ENCODE measurements around the gene EXD2.
"Not testable (repeated sequence)": the region's sequence is repeated elsewhere in the genome, so short reads cannot be mapped to it uniquely, and the experiment has no call there.

The EXD2 gene

DNA sequence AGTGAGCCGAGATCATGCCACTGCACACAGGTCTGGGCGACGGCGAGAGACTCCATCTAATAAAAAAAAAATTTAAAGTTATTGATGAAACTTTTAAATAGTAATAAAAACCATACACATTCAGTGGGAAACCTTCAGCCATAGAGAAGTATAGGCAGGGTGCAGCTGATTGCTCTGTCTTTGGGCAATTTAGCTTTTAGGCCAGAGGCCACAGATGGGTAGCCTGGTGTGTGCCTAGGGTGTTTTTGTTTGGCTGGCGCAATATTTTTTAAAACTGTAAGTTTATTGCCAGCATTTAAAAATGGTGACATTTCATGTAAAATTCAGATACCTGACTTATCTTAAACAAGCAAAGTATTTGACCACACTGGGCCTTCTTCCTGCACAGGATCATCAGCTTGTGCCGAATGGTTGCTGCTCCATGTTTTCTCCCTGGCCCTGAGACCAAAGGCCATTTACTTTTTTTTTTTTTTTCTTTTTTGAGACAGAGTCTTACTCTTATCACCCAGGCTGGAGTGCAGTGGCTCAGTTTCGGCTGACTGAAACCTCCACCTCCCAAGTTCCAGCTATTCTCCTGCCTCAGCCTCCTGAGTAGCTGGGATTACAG is 16.2 kb downstream of the EXD2 start:
- DNase-seq: no peak

DNA sequence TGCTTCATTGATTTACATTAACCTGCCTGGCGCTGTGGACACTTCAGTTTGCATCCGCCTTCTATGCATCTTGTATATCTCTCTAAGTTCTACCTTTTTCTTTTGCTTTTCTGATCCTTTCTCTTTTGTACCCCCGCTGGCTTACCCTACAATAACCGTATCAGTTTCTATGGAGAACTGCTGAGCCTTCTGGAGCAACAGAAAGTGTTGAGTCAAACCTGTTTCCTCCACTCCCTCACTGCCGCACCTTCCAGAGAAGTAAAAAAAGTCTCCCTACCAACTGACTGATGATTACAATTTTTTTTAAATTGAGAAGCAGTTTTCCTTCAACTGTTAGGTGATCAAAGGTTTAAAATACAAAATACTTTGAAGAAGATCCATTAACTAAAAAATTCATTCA is 17.4 kb downstream of the EXD2 start:
- no peak for DNase-seq

- no peak for DNase-seq
These were observed 23.1 kb downstream of the EXD2 start for GRCh38 chr14:69214393-69214792.

GRCh38 chr14:69217663-69218062 is 26.4 kb downstream of the EXD2 start:
- not testable (repeated sequence) for DNase-seq

GRCh38 chr14:69224946-69225345 is 33.6 kb downstream of the EXD2 start:
- no peak for DNase-seq

GRCh38 chr14:69226178-69226577 is 34.9 kb downstream of the EXD2 start:
- no peak for DNase-seq

DNA sequence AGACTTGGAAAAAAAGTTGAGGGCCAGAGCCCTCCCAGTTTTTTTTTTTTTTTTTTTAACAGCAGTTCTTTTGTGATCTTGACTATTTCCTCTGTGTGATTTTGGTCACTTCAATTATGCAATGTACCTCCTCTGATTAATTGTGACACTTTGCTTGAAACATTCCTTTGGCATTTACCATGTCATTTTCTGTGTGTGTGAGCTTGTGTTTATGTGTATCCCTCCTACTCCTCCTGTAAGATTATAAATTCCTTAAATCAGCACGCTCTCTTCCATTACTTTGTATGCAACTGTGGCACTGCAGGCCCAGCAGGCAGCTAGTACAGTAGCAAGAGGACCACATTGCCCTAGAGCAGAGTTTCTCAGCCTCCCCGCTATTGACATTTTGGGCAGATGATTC is 35.4 kb downstream of the EXD2 start:
- DNase-seq: no peak

GRCh38 chr14:69231486-69231885 is 40.2 kb downstream of the EXD2 start:
- DNase-seq: no peak

DNA sequence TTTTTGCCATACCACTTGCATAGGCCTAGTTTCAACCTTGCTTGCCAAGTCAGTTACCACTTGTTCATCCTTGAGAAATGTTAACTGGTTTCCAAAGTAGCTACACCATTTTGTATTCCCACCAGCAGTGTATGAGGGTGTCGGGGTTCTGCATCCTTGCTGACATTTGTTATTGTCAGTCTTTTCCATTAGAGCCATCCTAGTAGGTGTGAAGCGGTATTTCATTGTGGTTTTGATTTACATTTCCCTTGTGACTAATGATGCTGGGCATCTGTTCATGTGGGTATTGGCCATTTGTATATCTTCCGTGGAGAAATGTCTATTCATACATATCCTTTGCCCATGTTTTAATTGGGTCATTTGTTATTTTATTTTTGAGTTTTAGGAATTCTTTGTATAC is 41.1 kb downstream of the EXD2 start:
- DNase-seq: no peak

- no peak for DNase-seq
These were observed 42.8 kb downstream of the EXD2 start for GRCh38 chr14:69234106-69234505.

DNA sequence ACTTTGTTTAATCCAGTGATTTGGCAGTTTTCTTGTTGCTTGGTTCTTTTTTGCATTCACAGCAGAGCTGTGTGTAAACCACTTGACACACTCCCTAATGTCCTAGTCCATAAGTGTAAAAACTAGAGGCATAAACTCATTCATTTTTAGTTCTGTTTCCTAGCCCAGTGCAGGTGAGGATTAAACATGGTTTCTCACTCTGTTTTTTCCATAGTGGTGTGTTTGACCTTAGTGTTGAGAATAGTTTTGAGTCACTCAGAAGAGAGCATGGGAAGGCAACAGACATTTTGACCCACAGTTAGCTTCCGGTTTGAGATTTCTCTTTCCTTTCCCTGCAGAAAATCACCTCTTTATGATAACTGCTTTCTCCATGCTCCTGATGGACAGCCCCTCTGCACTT is 44.4 kb downstream of the EXD2 start:
- DNase-seq: no peak

- DNase-seq: no peak
These were observed 45.8 kb downstream of the EXD2 start for GRCh38 chr14:69237142-69237541.

DNA sequence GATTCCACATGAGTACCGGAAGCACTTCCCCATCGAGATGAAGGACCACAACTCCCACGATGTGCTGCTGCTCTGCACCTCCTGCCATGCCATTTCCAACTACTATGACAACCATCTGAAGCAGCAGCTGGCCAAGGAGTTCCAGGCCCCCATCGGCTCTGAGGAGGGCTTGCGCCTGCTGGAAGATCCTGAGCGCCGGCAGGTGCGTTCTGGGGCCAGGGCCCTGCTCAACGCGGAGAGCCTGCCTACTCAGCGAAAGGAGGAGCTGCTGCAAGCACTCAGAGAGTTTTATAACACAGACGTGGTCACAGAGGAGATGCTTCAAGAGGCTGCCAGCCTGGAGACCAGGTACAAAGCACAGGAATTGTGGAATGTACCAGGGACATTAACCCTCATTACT is 46.3 kb downstream of the EXD2 start:
- DNase-seq: no peak

- DNase-seq: no peak
These were observed 47.6 kb downstream of the EXD2 start for GRCh38 chr14:69238883-69239282.

- DNase-seq: no peak
These were observed 49.4 kb downstream of the EXD2 start for GRCh38 chr14:69240527-69241173.

DNA sequence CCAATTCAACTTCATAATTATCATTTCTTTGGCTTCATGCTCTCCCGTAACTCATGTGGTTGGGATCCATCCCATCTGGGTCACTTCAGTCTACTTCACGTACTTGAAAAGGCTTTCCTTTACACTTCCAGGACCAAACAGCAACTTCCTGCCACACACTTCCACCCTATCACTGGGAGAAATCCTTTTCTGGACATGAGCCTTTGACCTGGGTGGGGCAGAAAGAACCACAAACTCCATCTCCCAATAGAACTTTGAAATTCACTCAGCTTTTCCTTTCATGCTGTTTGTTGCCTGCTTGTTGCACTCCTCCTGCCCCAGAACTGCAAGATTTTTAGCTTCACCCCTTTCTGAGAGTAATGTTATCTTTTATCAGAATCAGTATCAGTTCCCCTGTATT is 50.3 kb downstream of the EXD2 start:
- DNase-seq: no peak

DNA sequence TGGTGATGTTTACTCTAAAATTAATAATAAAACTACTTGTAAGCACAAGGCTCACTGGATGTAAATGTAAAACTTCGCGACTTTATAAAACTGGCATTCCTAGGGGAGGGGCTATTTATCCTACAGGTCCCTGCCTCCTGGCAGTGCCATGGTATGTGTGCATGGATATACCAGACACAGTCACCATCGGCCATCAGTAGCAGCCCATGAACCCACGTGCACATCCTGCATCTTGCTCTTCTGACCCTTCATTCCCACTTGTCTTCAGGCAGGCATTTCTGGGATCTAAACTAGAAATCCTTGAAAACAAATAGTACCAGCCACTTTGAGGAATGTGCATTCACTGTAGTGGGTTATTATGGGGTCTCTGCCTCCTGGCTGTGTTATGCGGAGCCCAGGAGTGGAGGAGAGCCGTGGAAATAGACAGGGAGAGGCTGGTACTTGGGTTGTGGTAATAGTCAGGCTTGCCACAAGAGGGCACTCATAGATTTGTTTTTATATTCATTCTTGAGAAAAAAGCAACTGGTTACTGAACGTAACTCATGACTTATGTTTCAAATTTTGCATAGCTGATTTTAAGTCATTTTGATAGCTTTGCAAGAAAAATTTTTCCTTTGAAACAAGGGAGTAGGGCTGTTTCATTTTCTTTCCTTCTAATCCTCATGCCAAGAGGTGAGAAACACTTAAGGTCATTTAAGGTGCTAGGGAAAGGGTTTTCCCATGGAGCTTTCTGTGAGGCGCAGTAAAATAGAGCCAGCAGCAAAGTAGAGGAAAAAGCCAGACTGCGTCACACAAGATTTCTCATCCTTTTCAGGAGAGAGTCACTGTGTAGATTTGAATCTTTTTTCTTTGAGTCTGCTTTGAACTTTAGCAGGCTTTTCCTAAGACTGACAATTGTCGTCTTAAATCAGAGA is 51.3 kb downstream of the EXD2 start:
- peak; percentile 51 for DNase-seq

DNA sequence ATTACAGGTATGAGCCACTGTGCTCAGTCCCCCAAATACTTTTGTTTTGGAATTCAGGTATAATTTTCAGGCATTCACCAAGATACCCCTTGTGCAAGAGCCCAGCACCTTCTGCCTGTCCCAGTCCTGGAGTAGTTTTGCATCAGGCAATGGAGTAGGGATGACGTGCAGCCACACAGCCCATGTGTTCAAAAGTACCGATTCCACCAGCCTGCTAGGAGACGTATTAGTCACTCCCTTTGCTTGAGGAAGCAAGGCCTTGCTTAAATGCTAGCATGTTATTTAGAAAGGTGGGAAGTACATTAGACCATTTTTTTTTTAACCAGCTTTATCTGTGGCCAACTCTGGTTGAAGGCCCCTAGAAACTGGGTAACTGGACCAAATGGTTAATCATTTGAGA is 53.6 kb downstream of the EXD2 start:
- DNase-seq: no peak

DNA sequence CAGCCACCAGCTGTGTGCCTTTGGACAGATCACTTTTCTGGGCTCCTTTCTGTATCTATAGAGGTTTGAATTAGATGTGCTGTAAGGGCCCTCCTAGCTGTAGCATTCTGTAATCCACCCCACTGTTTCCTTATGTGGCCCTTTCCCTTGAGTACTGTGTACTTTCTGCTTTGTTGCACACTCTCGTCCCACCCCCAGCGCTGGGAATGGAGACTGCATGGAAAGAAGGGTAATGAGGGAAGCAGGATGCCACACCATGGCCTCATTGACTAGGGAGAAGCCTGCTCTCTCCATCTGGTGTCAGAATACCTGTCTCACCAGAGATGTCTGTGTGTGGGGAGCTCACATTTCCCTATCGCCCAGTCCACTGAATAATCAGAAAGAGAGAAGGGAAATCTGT is 55.0 kb downstream of the EXD2 start:
- no peak for DNase-seq

DNA sequence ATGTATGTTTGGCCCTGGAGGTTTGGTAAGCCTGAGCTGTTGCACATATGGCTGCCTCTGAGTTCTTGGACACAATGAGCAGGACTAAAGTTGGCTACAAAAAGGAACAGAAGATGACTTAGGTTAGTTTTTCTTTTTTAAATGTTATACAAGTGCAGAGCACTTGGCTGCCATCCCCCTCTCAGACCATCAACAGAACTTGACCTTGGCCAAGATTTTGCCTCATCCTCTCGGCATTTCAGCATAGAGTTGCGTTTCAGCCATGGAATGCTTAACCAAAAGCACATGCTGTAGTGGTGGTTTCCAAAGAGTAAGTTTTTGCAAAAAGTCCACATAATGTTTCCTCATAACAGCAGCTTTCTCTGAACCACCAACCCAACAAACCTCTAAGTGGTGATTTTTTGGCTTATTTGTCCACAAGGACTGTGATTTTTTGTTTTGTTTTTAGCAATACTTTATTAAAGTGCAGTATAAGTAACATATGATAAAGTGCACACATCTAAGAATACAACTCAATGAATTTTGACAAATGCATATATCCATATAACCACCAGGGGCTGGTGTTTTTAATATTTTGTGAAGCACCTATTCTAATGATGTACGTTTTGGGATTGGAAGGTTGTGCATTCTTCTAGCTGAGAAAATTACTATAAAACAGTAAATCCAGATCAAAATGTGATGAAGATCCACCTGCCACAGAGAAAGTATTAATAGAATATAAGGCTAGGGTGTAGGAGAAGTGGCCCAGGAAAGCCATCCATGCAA is 56.6 kb downstream of the EXD2 start:
- DNase-seq: no peak

DNA sequence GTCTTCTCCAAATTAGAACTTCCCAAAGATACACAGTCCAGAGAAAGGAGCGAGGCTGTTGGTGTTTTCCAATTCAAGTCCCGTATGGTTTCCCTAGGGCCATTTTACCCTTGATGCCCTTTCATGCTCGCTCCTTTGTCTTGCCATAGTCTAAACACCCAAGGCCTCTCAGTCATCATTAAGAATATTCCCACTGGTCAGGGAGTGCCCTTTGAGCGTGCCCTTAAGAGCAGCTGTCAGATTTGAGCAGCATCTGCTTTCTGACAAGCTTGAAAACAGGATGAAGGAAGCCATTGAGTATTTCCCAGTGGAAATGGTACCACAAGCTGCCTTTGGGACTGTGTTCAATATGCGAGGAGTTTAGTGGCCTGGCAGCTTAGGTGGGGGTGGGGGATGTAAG is 58.3 kb downstream of the EXD2 start:
- no peak for DNase-seq

DNA sequence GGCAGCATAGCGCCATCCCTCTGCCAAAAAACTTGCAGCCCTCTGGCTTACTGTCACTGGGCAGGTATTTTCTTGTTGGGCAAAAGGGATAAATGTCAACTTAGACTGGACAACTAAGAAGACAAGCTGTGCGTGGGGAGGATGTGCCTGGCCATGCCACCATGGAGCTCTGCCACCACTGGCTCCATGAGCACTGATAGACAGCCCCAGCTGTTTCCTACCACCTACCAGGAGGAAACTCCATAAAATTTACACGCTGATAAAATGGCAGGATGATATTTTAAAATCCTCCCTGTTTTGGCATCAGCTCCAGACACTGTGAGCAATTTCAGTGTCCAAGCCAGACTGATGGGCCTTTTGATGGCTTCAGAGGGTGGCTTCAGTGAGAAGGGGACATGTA is 61.6 kb downstream of the EXD2 start:
- DNase-seq: no peak

GRCh38 chr14:69259168-69259526 is 67.8 kb downstream of the EXD2 start:
- no peak for DNase-seq

Measured in activated naive CD4-positive, alpha-beta T cell treated with Interleukin-2 at 50 U/mL for 16 hours (primary cell).